ENCODE data around the gene SMIM44.

Gene SMIM44

DNA sequence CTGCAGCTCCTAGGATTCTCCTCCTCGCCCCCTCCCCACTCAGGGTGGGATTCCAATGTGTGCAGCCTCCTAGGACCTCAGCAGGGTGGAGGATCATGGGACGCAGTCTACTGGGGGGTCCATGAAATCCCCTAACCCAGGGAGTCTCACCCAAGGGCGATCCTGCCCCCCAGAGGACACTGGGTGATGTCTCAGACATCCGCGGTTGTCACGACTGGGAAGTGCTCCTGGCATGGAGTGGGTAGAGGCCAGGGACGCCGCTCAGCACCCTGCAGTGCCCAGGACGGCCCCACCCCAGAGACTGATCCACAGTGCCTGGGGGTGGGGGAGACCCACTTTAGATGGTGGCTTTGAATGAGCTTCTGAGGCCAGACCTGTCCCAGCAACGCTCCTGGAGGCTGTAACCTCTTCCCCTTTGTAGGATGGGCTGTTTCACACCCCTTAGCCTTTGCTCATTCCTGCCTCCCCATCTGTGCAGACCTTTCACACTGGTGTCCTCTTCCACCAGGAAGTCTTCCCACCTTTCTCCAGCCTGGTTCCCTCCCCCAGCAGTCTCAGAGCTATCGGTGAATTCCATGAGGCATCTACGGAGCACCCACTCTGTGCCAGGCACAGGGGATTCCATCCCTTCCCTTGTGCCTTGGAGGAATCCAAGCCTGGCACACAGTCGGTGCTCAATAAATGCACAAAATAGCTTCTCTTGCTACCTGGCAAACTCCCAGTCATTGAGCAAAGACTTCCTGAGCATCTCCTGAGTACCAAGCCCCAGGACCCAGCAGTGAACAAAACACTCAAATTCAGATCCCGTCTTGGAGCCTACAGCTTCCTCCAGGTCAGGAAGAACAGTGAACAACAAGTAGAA, 13.4 kb downstream of the SMIM44 start:
- Histone ChIP-seq H3K9ac (ENCODE audit: low read length) (no peak overlapping the region), H3K9me3 (ENCODE audit: low read length) (no peaks in the 10 kb centered on the region), H3K4me3 (ENCODE audit: low read depth in 1 of 2, low read length in 2 of 2) (no peak overlapping the region), H3K27ac (ENCODE audit: low read depth, low read length) (no peak overlapping the region), H3K36me3 (ENCODE audit: insufficient read depth, low read length) (no peaks in the 10 kb centered on the region), H3K4me1 (ENCODE audit: insufficient read depth, low read length) (peaks cover 29% of the 10 kb centered on the region), H3K27me3 (ENCODE audit: control insufficient read depth in 1 of 2, insufficient read depth in 2 of 2, low read length in 2 of 2) (no peaks in the 10 kb centered on the region)

DNA sequence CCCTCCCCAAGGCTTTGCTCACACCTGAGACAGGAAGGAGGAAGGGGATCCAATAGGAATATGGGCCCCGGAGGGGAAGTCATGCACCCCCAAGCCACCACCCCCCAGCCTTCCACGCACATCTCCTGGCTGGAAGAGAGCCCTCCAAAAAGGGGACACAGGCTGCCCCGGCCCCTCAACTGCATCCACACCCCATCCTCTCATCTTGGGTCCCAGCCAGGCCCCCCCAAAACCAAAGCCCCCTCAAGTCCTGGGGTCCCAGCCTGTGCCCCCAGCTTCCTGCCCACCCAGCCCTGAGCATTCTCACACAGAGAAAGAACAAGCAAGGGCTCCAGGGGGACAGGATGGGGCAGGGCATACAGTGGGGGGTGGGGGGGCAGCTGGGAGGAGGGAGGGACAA, 15.0 kb downstream of the SMIM44 start:
- no peak overlapping the region for H3K27ac ChIP-seq (ENCODE audit: low read depth, low read length)
- H3K9ac ChIP-seq (ENCODE audit: low read length), result no peak overlapping the region
- H3K27me3 ChIP-seq (ENCODE audit: control insufficient read depth in 1 of 2, insufficient read depth in 2 of 2, low read length in 2 of 2), result no peaks in the 10 kb centered on the region
- H3K36me3 ChIP-seq (ENCODE audit: insufficient read depth, low read length), result no peaks in the 10 kb centered on the region
- no peak overlapping the region for H3K4me3 ChIP-seq (ENCODE audit: low read depth in 1 of 2, low read length in 2 of 2)
- no peaks in the 10 kb centered on the region for H3K9me3 ChIP-seq (ENCODE audit: low read length)
- H3K4me1 ChIP-seq (ENCODE audit: insufficient read depth, low read length), result peaks cover 29% of the 10 kb centered on the region

DNA sequence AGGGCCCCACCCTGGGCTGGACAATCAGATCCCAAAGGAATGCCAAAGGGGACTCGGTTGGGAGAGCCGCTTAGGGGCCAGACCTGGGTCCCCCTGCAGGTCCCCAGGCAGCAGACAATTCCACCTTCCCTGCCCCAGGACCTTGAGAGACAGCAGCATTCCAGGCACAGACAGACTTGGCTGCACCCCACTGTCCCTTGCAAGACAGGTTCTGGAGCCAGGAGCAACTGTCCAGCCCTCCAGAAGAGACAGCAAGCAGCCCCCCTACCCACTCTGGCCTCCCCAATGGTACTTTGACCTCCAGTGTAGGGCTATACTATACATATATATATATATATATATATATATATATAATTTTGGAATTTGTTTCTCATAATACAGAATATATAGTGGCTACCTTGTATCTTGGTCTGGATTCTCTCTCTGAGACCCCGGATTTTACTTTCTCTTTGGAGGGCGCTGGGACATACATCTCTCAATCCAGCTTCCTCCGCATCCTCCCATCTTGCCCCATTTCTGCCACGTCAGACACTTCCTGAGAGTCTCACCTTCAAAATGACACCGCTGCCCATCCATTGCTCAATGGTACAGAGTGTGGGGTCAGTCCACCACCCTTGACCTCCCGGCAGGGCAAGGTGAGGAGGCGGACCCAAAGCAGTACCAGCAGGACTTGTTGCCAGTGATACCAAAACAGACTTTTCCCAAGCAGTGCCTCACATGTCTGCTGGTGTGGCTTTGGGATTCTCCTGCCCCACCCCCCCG, 15.6 kb downstream of the SMIM44 start:
- Histone ChIP-seq H3K27me3 (ENCODE audit: control insufficient read depth in 1 of 2, insufficient read depth in 2 of 2, low read length in 2 of 2) (no peaks in the 10 kb centered on the region), H3K27ac (ENCODE audit: low read depth, low read length) (peak overlapping the region; percentile 42), H3K9ac (ENCODE audit: low read length) (no peak overlapping the region), H3K36me3 (ENCODE audit: insufficient read depth, low read length) (peaks cover 3% of the 10 kb centered on the region), H3K9me3 (ENCODE audit: low read length) (no peaks in the 10 kb centered on the region), H3K4me1 (ENCODE audit: insufficient read depth, low read length) (peaks cover 29% of the 10 kb centered on the region), H3K4me3 (ENCODE audit: low read depth in 1 of 2, low read length in 2 of 2) (no peak overlapping the region)

DNA sequence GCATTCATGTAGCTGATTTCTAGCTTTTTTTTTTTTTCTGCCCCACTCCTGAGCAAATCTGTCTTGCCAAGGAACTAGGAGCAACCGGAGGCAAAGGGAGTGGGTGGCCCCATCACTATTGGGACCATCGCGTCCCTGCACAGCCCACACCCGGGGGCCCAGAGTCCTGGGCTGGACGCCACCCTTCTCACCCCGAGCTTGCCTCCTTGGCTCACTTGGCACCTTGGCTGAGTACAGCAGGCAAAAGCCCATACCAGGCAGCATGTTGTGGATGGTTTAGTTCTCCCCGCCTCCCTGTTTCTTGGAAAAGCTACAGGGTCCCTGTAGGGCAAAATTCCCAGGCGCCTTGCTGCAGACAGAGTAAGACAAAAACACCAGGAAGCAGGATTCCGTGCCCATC, 16.6 kb downstream of the SMIM44 start:
- H3K9me3 ChIP-seq (ENCODE audit: low read length), result no peaks in the 10 kb centered on the region
- no peak overlapping the region for H3K4me3 ChIP-seq (ENCODE audit: low read depth in 1 of 2, low read length in 2 of 2)
- H3K9ac ChIP-seq (ENCODE audit: low read length), result peak overlapping the region; percentile 14
- H3K27me3 ChIP-seq (ENCODE audit: control insufficient read depth in 1 of 2, insufficient read depth in 2 of 2, low read length in 2 of 2), result no peaks in the 10 kb centered on the region
- peaks cover 20% of the 10 kb centered on the region for H3K4me1 ChIP-seq (ENCODE audit: insufficient read depth, low read length)
- peak overlapping the region; percentile 74 for H3K27ac ChIP-seq (ENCODE audit: low read depth, low read length)
- H3K36me3 ChIP-seq (ENCODE audit: insufficient read depth, low read length), result peaks cover 6% of the 10 kb centered on the region

DNA sequence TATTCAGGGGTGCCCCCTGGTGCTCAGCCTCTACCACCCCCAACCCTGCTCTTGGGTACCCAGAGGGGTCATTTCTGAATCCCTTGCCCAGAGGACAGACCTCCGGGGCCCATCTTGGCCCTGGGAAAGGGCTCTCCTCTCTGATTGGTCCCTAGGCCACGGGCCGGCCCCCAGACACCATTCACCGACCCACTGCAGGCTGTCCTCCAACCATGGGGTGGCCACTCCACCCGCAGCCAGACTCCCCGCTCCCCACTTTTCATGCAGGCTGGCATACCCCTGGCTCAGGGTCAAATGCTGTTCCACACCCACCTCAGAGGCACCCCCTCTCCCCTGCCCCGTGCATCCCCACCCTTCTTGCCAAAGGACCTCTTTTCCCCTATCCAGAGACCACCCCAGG, 17.7 kb downstream of the SMIM44 start:
- peaks cover 6% of the 10 kb centered on the region for H3K36me3 ChIP-seq (ENCODE audit: insufficient read depth, low read length)
- no peaks in the 10 kb centered on the region for H3K9me3 ChIP-seq (ENCODE audit: low read length)
- H3K27me3 ChIP-seq (ENCODE audit: control insufficient read depth in 1 of 2, insufficient read depth in 2 of 2, low read length in 2 of 2), result no peaks in the 10 kb centered on the region
- H3K4me3 ChIP-seq (ENCODE audit: low read depth in 1 of 2, low read length in 2 of 2), result no peak overlapping the region
- peak overlapping the region; percentile 74 for H3K27ac ChIP-seq (ENCODE audit: low read depth, low read length)
- peaks cover 20% of the 10 kb centered on the region for H3K4me1 ChIP-seq (ENCODE audit: insufficient read depth, low read length)
- H3K9ac ChIP-seq (ENCODE audit: low read length), result no peak overlapping the region

DNA sequence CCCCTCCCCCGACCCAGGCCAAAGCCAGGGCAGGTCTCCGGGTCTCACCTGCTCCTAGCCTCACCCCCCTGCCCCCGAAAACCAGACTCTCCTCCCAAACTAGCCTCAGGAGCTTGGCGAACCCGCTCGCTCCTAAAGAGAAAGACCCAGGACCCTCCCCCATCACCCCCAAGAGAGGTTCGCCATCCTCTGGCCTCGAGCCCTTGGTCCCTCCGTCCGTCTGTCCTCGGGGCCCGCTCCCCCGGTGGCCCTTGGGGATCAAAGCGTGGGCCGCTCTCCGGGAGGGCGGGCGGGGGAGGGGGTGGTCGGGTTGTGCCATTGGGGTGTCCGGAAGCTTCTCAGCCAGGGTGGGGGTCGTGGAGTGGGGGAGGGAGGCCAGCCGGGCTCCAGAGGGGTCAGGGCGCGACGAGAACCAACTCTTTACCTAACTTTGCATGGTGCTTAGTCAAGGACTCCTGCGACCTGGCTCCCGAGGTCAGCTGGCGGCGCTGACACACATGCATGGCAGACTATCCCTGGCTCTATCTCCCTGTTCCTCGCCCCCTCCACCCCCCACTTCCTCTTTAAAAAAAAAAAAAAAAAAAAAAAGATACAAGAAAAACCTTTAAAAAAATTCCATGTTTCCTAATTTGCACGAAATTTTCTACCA, 18.5 kb downstream of the SMIM44 start:
- no peaks in the 10 kb centered on the region for H3K27me3 ChIP-seq (ENCODE audit: control insufficient read depth in 1 of 2, insufficient read depth in 2 of 2, low read length in 2 of 2)
- H3K9me3 ChIP-seq (ENCODE audit: low read length), result no peaks in the 10 kb centered on the region
- peak overlapping the region; percentile 68 for H3K27ac ChIP-seq (ENCODE audit: low read depth, low read length)
- H3K9ac ChIP-seq (ENCODE audit: low read length), result no peak overlapping the region
- peaks cover 26% of the 10 kb centered on the region for H3K4me1 ChIP-seq (ENCODE audit: insufficient read depth, low read length)
- H3K36me3 ChIP-seq (ENCODE audit: insufficient read depth, low read length), result peaks cover 6% of the 10 kb centered on the region
- H3K4me3 ChIP-seq (ENCODE audit: low read depth in 1 of 2, low read length in 2 of 2), result no peak overlapping the region

DNA sequence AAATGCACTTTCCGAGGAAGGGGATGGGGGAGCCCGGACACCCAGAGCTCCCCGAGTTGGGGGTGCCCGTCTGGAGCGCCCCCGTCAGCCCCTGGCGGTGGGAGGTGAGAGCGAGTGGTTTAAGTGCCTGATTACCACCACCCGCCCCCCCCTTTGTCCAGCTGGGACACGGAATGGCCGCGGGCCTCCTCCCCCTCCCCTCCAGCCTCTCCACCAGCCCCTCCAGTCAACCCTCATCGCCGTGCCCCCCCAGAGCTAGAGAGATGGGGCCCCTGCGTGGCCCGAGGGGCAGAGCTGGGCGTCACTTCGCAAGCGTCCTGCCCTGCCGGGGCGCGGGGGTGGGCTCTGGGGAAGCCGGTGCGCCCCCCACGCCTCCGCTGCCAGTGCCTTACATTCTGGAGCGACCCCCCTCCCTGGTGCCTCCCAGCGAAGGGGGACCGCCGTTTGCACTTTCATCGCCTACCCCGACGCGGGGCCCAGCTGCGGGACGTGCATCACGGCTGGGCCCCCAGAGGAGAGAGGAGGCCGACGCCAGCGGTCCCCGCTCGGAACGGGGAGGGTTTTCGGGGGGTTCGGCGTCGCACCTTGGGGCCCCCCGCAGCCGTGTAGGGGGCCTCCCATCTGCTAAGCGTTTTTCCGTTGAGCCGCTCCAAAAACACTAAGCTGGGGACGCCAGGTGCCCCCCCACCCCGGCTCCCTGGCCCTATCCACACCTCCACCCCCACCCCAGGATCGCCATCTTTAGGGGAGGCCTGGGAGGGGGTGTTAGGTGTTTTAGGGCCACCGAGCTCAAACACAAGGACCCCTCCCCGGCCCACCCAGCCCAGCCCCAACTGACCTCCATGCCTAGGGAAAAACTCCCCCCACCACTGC, 19.3 kb downstream of the SMIM44 start:
- no peak overlapping the region for H3K9ac ChIP-seq (ENCODE audit: low read length)
- peaks cover 33% of the 10 kb centered on the region for H3K4me1 ChIP-seq (ENCODE audit: insufficient read depth, low read length)
- H3K9me3 ChIP-seq (ENCODE audit: low read length), result no peaks in the 10 kb centered on the region
- H3K27me3 ChIP-seq (ENCODE audit: control insufficient read depth in 1 of 2, insufficient read depth in 2 of 2, low read length in 2 of 2), result no peaks in the 10 kb centered on the region
- peaks cover 6% of the 10 kb centered on the region for H3K36me3 ChIP-seq (ENCODE audit: insufficient read depth, low read length)
- H3K4me3 ChIP-seq (ENCODE audit: low read depth in 1 of 2, low read length in 2 of 2), result no peak overlapping the region
- peak overlapping the region; percentile 68 for H3K27ac ChIP-seq (ENCODE audit: low read depth, low read length)

DNA sequence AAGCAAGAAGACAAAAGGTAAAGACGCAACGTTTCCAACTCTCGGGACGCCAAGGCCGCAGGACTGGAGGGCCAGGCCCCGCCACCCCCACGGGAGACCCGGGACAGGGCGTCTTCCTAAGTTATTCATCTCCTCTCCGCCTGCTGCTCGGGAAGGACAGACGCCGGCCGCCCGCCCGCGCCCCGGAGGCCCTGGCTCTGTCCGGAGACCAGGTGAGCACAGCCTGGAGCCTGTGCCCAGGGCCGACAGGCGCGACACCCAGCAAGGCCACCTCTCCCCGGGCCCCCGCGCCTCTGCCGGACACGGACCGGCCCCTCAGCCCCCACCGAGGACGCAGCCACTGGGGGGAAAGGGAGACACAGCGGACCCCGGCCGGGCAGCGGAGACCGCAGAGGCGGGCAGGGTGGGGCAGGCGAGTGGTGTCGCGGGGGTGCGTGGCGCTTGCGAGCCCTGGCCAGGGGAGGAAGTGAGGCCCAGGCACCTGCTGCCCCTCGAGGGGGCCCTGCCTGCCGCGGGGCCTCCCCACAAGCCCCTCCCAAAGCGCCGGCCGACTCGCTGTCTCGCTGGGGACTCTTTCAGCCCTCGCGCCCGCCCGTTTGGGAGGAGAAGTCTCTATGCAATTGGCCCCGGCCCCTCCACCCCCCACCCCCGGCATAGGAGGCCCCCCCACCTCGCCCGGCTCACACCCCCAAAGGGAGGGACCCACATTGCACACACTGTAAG, 20.1 kb downstream of the SMIM44 start:
- Histone ChIP-seq H3K9me3 (ENCODE audit: low read length) (no peaks in the 10 kb centered on the region), H3K27me3 (ENCODE audit: control insufficient read depth in 1 of 2, insufficient read depth in 2 of 2, low read length in 2 of 2) (no peaks in the 10 kb centered on the region), H3K9ac (ENCODE audit: low read length) (no peak overlapping the region), H3K27ac (ENCODE audit: low read depth, low read length) (peak overlapping the region; percentile 68), H3K4me1 (ENCODE audit: insufficient read depth, low read length) (peaks cover 41% of the 10 kb centered on the region), H3K4me3 (ENCODE audit: low read depth in 1 of 2, low read length in 2 of 2) (no peak overlapping the region), H3K36me3 (ENCODE audit: insufficient read depth, low read length) (peaks cover 6% of the 10 kb centered on the region)

DNA sequence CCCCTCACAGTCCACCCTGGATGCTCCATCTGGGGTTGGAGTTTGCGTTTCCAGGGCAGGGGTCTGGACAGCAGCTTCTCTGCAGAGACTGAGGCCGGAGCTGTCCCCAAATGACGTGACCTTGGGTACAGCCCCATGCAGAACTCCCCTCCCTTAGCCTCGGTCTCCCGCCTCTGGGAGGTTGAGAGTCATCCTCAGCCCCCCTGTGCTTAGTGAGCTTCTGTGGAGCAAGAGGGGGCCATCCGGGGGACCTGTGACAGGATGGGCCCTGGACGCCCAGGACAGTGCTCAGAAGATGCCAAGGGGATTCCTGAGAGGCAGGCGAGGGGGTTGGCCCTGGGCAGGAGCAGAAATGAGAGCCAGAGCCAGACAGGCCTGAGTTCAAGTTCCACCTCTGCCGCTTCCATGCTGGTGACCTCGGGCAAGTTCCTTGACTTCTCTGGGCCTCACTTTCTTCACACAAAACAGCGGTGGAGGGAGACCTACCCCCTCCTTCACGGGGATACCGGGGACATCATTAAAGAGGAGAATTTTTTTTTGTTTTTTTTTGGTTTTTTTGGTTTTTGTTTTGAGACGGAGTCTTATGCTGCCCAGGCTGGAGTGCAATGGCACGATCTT, 23.2 kb downstream of the SMIM44 start:
- H3K4me1 ChIP-seq (ENCODE audit: insufficient read depth, low read length), result peaks cover 35% of the 10 kb centered on the region

More for the DNA sequence above, 23.2 kb downstream of the SMIM44 start:
- Histone ChIP-seq H3K27ac (ENCODE audit: low read depth, low read length) (peak overlapping the region; percentile 18), H3K4me3 (ENCODE audit: low read depth in 1 of 2, low read length in 2 of 2) (no peak overlapping the region), H3K27me3 (ENCODE audit: control insufficient read depth in 1 of 2, insufficient read depth in 2 of 2, low read length in 2 of 2) (no peaks in the 10 kb centered on the region), H3K36me3 (ENCODE audit: insufficient read depth, low read length) (peaks cover 15% of the 10 kb centered on the region), H3K9me3 (ENCODE audit: low read length) (no peaks in the 10 kb centered on the region), H3K9ac (ENCODE audit: low read length) (peak overlapping the region; percentile 9)
